Stimulated activated CD8-positive, alpha-beta memory T cell treated with anti-CD3 and anti-CD28 coated beads, Interleukin-12 subunit alpha, Interleukin-12 subunit beta, amount 100 ng/mL, for 1 hour (primary cell): Measurements from ENCODE around the gene FAM83F.
"Not testable (repeated sequence)": the region's sequence is repeated elsewhere in the genome, so short reads cannot be mapped to it uniquely, and the experiment has no call there.

Experiments
- DNase-seq: peaks from one replicate; pipeline ENCODE4 v3.0.0-alpha.2; 2020; ENCODE audit warnings: low read depth

The FAM83F gene

DNA sequence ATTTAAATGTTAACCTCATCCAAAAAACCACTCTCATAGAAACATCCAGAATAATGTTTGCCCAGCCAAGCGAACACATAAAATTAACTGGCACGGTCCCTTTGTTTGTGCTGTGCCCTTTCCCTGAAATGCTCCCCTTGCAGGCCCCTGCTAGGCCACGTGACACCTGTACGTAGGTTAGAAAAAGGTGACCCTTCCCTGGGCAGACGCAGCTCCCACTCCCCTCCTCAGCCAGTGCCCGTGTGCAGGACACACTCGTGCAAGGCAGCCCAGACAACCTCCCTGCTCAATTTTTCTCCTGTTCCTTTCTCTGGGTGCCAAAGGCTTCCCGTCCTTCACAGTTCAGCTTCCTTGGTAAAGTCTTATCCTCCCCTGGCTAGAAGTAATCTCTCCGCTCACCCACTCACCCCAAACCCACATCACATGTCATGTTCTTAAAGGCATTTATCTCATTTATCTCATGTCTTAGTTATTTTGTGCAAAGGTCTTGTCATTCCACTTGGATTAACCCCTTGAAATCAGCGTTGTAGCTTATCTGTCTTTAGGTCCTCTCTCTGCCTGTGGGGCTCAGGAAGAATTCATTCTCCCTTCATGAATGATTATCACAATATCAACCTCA lies 20.7 kb downstream of the FAM83F start:
- no peak for DNase-seq

DNA sequence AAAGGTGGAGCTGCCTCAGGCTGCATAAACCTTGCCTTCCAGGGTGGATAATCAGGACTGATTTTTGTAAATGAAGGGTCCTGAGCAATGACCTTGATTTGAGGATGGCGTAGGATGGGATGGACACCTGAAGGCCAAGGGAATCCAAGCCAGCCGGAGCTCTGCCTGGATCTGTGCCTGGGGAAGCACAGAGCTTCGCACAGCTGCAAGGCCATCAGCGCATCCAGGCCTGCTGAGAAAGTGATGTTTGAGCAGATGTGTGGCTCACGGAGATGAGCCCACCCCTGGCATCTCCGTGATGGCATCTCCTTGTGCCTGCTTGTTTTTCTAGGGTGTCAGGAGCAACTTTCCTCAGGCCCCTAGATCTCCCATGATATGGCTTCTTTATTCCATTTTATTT lies 23.3 kb downstream of the FAM83F start:
- no peak for DNase-seq

DNA sequence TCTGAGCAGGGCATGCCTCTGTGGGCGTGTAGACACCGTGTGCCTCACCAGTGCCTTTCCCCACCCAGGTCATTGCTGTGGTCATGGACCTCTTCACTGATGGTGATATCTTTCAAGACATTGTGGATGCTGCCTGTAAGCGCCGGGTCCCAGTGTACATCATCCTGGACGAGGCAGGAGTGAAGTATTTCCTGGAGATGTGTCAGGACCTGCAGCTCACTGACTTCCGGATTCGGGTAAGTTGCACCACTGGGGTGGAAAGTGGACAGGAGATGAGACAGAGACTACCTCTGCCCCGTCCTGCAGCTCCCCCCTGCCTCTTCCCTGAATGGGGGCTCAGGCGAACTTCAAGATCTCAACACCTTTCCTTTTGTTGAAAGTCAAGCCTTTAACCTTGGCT lies 24.3 kb downstream of the FAM83F start:
- DNase-seq: no peak

DNA sequence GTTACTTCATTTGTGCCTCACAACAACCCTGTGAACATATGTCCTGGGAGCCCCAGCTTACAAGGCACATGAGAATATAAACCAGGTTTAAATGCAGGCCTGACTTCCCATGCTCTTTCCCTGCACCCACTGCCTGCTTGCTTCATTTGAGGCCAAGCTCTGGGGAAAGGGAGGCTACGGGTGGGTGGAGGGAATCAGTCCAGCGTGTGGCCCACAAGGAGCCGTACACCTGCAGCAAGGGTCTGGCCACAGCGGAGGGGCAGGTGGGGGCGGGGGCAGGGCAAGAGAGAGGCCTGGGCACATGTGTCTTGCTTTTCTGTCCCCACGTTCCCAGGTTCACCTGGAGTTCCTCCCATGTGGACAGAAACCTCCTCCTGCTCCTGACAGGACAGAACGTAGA lies 26.2 kb downstream of the FAM83F start:
- DNase-seq: no peak

DNA sequence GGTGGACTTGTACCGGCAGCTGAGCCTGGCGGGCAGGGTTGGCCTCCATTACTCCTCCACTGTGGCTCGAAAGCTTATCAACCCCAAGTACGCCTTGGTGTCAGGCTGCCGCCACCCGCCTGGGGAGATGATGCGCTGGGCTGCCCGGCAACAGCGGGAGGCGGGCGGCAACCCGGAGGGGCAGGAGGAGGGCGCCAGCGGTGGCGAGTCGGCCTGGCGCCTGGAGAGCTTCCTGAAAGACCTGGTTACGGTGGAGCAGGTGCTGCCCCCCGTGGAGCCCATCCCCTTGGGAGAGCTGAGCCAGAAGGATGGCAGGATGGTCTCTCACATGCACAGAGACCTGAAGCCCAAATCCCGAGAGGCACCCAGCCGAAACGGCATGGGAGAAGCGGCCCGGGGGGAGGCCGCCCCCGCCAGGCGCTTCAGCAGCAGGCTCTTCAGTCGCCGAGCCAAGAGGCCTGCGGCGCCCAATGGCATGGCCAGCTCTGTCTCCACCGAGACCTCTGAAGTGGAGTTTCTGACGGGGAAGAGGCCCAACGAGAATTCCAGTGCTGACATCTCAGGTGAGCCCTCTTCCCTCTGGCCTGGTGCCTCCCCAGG lies 26.7 kb downstream of the FAM83F start:
- DNase-seq: no peak

DNA sequence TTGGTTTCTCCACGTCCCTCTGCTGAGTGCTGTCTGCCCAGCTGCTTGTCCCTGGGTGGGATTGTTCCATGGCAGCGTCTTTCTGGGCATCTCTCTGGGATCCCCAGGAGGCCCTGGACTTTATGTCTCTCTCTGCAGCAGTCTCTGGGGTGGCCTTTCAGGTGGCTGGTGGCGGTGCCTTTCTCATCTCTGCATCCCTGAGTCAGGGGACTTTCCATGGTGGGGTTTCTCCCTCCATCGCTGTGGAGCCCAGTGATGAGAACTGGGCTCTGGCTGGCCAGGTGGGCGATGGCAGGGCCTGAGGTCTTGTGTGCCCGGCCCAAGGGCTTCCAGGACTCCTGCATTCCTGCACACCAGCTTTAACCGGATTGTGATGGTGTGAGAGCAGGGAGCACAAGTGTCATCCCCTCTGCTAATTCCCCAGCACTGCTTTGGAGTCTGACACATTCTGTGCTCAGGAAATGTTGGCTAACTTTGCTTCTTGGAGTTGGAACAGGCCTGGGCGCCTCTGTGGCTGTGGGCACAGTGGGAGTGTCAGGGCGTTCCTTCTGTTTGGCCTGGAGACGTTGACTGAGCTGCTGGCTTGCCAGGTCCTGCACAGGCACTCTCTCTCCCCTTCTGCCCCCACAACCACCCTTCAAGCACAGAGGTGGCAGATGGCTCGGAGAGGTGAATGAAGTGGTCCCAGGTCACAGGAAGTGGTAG lies 27.9 kb downstream of the FAM83F start:
- DNase-seq: no peak

DNA sequence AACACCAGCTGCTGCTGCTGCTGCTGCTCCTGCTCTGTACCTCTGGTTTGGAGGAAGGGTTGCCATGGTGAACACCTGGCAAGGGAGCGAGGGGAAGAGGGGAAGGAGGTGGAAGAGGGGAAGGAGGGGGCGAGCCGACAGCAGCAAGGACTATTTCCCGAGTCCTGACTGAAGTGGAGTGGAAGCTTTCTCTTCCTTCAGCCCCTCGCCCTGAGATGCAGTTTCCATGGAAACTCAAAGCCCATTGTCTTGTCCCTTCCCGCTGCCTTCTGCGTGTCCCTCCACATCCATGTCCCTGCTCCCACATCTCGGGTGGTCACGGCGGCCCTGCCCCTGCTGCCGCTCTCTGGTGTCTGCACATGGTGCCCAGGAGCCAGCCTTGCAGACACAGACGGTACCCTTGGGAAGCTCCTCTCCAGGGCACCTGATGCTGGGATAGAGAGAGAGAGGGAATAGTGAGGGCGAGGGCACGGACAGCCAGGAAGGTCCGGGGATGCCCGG lies 28.6 kb downstream of the FAM83F start:
- DNase-seq: no peak

DNA sequence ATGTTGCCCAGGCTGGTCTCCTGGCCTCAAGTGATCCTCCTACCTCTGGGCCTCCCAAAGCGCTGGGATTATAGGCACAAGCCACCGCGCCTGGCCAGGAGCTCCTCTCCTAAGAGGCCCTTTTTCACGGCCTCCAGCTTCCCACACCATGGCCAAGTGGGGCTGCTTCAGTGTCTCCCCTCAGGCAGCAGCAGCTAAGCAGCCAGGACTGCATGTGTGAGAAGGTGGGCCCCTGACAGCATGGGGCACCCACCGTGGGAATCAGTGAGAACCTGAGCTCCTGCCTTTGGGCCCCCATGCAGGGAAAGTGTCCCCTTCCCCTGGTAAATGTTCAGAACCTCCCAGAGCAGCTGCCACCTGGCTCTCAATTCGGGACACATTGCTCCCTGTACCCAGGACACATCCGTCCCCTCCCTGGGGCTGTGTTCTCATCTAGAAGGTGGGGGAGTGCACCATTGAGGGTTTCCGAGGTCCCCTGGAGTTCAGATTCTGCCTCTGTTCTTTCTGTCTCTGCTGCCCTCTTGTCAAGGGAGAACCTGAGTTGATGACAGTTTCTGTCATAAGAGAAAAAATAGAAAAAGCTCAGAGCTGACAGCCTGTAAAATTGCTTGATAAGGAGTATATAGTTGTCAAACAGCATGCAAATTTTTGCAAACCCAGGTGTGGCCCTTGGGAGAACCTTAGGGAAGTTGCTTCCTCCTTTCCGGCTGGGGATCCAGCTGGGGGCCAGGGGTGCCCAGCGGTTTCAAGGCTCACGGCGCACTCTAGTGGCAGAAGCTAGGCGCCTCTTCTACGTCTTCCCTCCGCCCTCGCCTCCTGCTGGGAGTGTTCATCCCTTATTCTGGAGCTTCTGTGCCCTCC lies 29.7 kb downstream of the FAM83F start:
- DNase-seq: peak; percentile 39

DNA sequence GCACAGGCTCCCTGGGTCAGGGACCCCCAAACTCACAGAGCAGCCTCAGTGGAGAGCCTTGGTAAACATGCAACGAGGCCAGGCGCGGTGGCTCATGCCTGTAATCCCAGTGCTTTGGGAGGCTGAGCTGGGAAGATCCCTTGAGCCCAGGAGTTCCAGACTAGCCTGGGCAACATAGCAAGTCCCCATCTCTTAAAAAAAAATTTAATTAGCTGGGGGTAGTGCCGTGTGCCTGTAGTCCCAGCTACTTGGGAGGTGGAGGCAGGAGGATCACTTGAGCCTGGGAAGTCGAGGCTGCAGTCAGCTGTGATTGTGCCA lies 30.3 kb downstream of the FAM83F start:
- DNase-seq: not testable (repeated sequence)

DNA sequence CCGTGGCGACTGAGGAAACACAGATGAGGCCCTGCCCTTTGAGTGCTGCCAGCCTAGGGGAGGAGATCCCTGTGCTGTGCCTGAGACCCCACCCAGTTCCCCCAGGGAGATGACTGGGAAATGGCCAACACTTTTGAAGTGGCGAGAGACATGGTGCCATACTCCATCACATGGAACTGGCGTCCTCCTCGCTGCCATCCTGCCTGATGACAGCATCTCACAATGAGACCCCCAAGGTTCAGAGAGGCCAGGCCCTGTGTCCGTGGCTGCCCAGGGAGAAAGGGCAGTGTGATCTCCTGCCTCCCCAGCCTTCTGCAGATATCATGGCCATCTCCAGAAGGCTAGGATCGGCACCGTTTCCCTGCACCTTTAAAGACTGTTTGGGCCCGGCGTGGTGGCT lies 31.1 kb downstream of the FAM83F start:
- DNase-seq: no peak

DNA sequence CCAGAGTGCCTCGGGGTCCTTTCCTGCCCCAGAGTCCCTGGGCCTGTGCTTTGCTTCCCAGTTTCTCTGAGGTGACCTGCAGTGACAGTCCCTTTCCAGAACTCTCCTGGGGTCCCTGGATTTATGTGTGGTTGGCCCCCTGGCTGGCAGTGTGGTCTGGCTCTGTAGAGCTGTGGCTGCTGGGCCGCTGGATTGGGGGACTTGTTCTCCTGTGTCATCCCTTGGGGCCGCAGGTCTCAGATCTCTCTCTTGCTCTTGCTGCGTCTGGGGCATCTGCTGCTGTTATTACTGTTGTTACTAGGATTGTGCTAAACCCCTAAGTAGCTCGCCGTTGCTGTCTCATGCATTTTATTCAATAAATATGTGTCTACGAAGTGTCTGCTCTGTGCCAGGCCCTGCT lies 31.9 kb downstream of the FAM83F start:
- DNase-seq: no peak

DNA sequence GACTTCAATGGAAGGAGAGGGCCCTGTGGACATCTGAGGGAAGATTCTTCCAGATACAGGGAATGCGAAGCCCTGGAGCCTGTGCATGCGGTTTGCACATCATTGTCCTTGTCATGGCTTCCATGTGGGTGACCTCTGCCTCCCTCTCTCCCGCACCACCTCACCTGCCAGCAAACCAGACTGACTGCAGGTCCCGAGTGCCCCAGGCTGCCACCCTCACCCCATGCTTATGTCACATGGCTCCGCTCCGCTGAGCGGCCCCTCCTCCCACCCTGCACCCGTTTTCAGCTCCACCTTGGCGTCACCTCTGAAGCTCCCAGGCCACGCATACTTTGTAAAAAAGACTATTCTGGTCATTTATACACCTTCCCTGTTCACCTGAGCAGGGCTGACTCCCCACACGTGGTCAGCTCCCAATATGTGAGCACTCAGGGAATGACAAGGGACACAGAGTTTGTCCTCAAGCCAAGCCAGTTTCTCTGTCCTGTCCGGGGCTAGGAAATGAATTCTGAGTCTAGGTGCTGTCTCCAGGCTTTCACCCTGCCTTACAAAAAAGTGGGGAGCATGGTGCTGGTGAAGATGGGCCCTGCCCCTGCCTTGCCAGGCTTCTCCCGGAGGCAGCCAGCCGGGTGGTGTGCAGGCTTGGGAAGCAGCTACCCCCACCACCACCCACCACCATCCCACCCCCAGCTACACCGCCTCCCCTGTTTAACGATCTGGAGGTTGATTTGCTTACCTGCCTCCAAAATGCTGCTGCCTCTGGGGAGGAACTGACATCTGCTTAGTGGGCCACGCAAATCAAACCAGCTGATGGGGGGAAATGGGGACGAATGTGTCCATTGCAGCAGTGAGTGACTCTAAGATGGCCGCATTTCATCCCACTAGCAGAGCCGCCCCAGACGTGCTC lies 32.7 kb downstream of the FAM83F start:
- DNase-seq: no peak

DNA sequence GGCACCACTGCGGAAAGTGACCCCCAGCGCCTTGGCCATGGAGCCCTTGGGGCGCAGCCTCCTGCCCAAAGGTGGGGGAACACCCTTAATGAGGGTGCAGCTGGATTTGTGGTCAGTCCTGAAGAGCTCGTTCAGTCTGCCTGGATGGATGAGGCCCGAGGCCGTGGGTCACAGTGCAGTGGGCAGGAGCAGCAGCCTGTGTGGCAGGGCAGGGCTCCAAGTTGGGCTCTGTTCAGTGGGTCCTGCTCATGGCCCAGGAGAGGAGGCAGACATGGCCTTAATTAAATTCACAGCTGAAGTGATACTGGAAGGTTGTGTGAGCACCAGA lies 33.3 kb downstream of the FAM83F start:
- no peak for DNase-seq

DNA sequence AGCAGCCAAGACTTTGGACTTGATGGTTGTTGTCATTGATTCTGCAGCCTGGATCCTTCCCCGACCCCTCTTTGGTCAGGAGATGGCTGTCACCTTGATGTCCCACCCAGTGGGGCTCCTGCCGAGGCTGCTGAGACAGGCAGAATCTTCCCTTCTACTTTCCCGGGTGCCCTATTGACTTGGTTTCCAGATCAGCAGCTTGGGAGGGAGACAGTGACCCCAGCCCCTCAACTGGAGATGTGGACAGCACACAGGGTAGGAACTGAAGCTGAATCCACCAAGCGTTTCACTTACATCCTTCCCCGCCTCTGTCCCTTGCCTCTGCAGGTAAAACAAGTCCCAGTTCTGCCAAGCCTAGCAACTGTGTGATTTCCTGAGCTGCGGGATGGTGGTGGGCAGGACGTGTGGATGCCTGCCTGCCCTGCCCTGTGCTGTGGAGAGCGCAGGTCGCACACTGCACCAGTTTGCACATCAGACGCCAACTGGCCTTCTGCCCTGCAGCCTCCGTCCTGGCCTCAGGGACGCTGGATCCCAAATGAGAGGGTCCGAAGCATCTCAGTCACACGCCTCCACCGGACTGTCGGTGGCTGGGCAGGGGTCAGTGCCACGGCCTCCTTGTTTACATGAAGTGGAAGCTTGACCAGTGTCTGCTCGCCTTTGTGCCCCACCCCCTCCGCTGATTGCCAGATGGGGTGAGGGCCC lies 34.6 kb downstream of the FAM83F start:
- DNase-seq: no peak

DNA sequence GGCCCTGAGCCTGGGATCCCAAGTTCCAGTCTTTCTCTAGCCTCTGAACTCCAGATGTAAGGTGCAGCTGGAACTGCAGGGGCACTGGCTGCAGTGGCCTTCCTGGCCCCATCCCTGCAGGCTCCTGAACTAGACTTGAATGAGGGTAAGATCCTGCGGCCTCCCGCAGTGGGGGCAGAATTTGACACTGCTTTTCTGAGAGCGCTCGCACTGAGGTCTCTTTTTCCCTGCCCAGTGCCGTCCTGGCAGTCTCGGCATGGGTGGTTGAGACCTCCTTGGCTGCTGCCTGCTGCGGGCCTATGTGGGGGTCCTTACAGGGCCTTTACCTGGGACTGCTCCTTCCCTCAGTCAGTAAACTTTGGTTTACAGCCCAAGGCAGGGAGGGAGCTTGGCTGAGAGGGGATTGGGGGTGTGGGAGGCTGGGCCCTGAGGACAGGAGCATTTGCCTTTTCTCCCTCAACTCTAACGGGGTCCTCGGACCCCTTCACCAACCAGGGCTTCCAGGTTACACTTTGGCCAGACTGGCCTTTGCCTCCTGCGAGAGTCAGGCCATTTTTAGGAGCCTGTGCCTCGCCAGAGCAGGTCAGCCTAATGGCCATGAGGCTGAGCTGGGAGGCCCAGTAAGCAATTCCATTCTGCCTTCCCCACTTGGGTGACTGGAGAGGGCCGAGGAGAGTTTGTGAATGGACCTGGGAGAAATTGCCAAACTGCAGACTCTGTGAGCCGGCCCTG lies 35.4 kb downstream of the FAM83F start:
- no peak for DNase-seq

DNA sequence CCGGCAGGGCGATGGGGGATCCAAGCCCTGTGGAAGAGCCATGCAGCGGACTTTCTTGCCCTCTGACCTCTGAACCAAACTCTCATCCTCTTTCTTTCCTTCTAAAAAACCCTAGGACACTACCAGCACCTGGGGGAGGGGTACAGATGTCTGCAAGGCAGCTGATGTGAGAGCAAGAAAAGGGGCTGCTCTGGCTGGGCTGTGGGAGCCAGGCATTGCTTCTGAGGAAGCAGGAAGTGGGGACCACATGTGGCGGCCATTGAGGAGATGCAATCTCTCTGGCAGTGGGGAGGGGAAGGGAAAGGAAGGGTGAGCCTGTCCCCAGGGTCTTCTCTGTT lies 36.0 kb downstream of the FAM83F start:
- DNase-seq: no peak

DNA sequence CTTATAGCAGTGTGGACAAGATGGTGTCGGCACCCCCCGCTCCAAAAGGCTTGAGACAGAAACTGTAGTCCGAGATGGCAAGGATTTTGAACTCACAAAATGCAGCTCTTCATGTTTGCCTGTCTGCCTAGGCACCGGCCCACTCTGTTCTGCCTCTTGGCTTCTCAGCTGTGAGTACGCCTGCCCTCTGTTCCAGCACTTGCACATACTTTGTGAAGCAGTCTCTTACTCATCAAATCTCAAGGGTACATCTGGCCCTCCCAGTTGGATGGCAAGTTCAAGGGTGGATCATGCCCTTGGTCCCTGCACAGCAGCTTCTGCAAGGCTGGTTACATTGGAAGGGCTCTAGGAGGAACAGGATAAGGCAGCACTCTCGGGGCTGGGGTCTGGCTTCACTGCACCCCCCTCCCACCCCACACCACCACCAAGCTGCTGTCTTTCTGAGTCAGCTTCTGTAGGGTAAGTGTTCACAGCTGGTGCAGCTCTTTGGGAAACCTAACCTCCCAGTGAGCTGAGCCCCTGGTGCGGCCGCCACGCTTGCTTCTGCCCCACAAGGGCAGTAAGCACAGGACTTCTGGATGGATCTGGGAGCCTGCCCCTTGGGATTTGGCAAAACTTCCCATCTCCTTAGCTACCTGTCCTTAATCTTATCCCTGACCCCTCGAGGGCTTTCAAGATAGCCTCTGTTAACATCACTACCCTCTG lies 37.2 kb downstream of the FAM83F start:
- DNase-seq: no peak

DNA sequence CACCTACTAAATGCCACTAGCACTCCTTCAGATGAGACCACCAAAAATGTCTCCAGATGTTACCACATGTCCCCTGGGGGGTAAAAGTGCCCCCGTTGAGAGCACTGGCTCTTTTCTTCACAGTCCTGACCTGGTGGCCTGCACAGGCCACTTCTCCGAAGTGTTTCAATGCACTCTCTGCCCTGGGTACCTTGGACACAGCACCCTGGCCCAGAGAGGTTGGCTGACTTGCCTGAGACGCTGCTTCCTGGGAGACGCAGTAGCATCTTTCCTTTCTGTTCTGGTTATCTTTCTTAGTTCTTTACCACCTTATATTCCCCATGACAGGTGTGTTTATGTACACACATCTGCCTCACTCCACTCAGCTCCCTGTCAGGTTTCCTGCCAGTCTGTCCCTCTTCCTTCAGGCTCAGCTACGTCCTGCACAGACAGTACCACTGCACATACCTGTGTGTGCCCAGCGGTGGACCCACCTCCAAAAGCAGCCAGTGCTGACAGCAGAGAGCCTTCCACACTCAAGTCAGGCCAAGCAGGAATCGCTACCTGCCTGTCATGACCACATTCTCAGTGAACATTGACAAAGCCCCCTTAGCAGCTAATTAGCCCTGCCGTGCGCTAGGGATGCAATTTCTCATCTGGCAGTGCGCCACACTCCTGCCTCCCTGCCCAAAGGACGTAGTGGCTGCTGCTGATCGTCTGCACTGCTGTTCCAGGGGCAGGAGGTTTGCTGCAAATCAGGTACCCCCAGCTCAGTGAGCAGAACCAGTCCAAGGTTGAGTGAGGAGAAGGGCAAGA lies 39.0 kb downstream of the FAM83F start:
- DNase-seq: no peak

DNA sequence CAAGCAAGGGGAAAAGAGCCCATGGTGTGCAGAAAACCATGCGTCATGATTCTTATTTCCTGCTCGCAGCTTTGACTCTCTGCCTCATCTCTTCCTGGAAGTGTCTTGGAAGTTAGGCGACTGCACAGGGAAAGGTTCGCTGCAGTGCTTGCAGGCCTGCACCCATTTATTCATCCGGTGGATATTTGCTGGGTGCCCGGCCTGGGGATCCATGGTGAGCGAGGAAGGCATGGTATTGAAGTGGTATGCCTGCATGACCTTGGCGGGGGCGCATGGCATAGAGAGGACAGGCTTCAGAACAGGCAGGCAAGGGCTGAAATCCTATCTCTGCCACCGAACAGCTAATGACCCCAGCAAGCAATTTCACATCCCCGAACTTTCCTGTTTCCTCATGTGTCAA lies 40.6 kb downstream of the FAM83F start:
- no peak for DNase-seq
